Measurements from ENCODE around the gene PLA2G4D.
"Not testable (repeated sequence)": the region's sequence is repeated elsewhere in the genome, so short reads cannot be mapped to it uniquely, and the experiment has no call there.

Gene PLA2G4D

GRCh38 chr15:42123546-42123945, 29.2 kb upstream of the PLA2G4D start:
- DNase-seq = no peak

- no peak for DNase-seq
Observed at GRCh38 chr15:42121682-42122081, 27.3 kb upstream of the PLA2G4D start.

GRCh38 chr15:42121021-42121420, 26.7 kb upstream of the PLA2G4D start:
- no peak for DNase-seq

- DNase-seq = no peak
Observed at GRCh38 chr15:42120285-42120684, 25.9 kb upstream of the PLA2G4D start.

- DNase-seq = no peak
Observed at GRCh38 chr15:42119446-42119760, 25.0 kb upstream of the PLA2G4D start.

- DNase-seq = no peak
Observed at GRCh38 chr15:42118650-42119445, 24.5 kb upstream of the PLA2G4D start.

- DNase-seq = no peak
Observed at GRCh38 chr15:42111924-42112323, 17.6 kb upstream of the PLA2G4D start.

GRCh38 chr15:42110367-42110766, 16.0 kb upstream of the PLA2G4D start:
- DNase-seq = no peak

GRCh38 chr15:42108806-42109205, 14.4 kb upstream of the PLA2G4D start:
- DNase-seq = no peak

- DNase-seq = no peak
Observed at GRCh38 chr15:42108189-42108588, 13.8 kb upstream of the PLA2G4D start.

GRCh38 chr15:42107473-42107872, 13.1 kb upstream of the PLA2G4D start:
- DNase-seq = no peak

GRCh38 chr15:42106288-42106687, 11.9 kb upstream of the PLA2G4D start:
- no peak for DNase-seq

- no peak for DNase-seq
Observed at GRCh38 chr15:42104095-42104891, 9.9 kb upstream of the PLA2G4D start.

GRCh38 chr15:42102646-42103235, 8.4 kb upstream of the PLA2G4D start:
- DNase-seq = no peak

GRCh38 chr15:42101861-42102260, 7.5 kb upstream of the PLA2G4D start:
- DNase-seq = no peak

GRCh38 chr15:42100021-42100800, 5.8 kb upstream of the PLA2G4D start:
- no peak for DNase-seq

- DNase-seq = no peak
Observed at GRCh38 chr15:42097018-42097417, 2.7 kb upstream of the PLA2G4D start.

GRCh38 chr15:42093966-42094365, 396 bp downstream of the PLA2G4D start:
- no peak for DNase-seq

- no peak for DNase-seq
Observed at GRCh38 chr15:42092398-42093318, 1.7 kb downstream of the PLA2G4D start.

GRCh38 chr15:42091753-42092397, 2.5 kb downstream of the PLA2G4D start:
- not testable (repeated sequence) for DNase-seq

- no peak for DNase-seq
Observed at GRCh38 chr15:42090781-42091180, 3.6 kb downstream of the PLA2G4D start.

GRCh38 chr15:42090370-42090769, 4.0 kb downstream of the PLA2G4D start:
- no peak for DNase-seq

All from CD4-positive, alpha-beta T cell treated with Interleukin-17A for 1 hour (primary cell).